GM18511 (cell line): ENCODE measurements around the gene C10orf95.
"Not testable (repeated sequence)": the region's sequence is repeated elsewhere in the genome, so short reads cannot be mapped to it uniquely, and the experiment has no call there.

Source experiments
- ATAC-seq: cut with Tn5 transposase; IDR thresholded peaks from one replicate; pipeline ENCODE4 v1.9.1; 2021; ENCODE audit warnings: mild to moderate bottlenecking, moderate library complexity; ENCODE audit not compliant: unreplicated experiment

C10orf95 gene

GRCh38 chr10:102451105-102451969 lies at the start of gene C10orf95:
Gene C10orf95, minus strand, starts transcription at chr10:102451543. Its CDS starts 450 bp downstream, at chr10:102451093.
- no peak for ATAC-seq

GRCh38 chr10:102500686-102501085 lies 49.3 kb upstream of the C10orf95 start:
- ATAC-seq = not testable (repeated sequence)

GRCh38 chr10:102499356-102499755 lies 48.0 kb upstream of the C10orf95 start:
- ATAC-seq = no peak

GRCh38 chr10:102497545-102497944 lies 46.2 kb upstream of the C10orf95 start:
- ATAC-seq = no peak

GRCh38 chr10:102493771-102494170 lies 42.4 kb upstream of the C10orf95 start:
- no peak for ATAC-seq

GRCh38 chr10:102492983-102493382 lies 41.6 kb upstream of the C10orf95 start:
- no peak for ATAC-seq

GRCh38 chr10:102492344-102492939 lies 41.1 kb upstream of the C10orf95 start:
- no peak for ATAC-seq

GRCh38 chr10:102491136-102491535 lies 39.8 kb upstream of the C10orf95 start:
- ATAC-seq = no peak

GRCh38 chr10:102485093-102485784 lies 33.9 kb upstream of the C10orf95 start:
- ATAC-seq = no peak

GRCh38 chr10:102484021-102484420 lies 32.7 kb upstream of the C10orf95 start:
- ATAC-seq = no peak

- no peak for ATAC-seq
Measured at GRCh38 chr10:102480396-102480795, 29.1 kb upstream of the C10orf95 start.

- no peak for ATAC-seq
Measured at GRCh38 chr10:102479651-102480050, 28.3 kb upstream of the C10orf95 start.

GRCh38 chr10:102476466-102477141 lies 25.3 kb upstream of the C10orf95 start:
- ATAC-seq = no peak

GRCh38 chr10:102475451-102476040 lies 24.2 kb upstream of the C10orf95 start:
- ATAC-seq = no peak

GRCh38 chr10:102473445-102474331 lies 22.3 kb upstream of the C10orf95 start:
- no peak for ATAC-seq

- ATAC-seq = no peak
Measured at GRCh38 chr10:102470579-102471546, 19.5 kb upstream of the C10orf95 start.

GRCh38 chr10:102468683-102469082 lies 17.3 kb upstream of the C10orf95 start:
- no peak for ATAC-seq

- ATAC-seq = no peak
Measured at GRCh38 chr10:102467971-102468438, 16.7 kb upstream of the C10orf95 start.
